Large intestine (tissue), 3 donors: ENCODE results near the gene EYA3. TPM values are rescaled to one million over a fixed set of nuclear protein-coding genes. Genes with fewer than 3 reads are reported as not detected.
A peak's percentile ranks its signal among the peaks of the same experiment; 100 is the strongest.

ENCODE experiments used
- DNase-seq, 2 donors: peaks; one replicate each; pipeline versions ENCODE4 v3.0.0 to v3.0.0-alpha.2; 2013
- H3K27ac ChIP-seq: one replicate; pipeline ENCODE4 v1.5.1; 2013; ENCODE audit warnings: low read length
- H3K27me3 ChIP-seq: 2 replicates; pipeline ENCODE4 v1.6.1; 2013; ENCODE audit warnings: low read length; ENCODE audit not compliant: control insufficient read depth, insufficient read depth
- H3K36me3 ChIP-seq: 2 replicates; pipeline ENCODE4 v1.6.1; 2013; ENCODE audit warnings: low read length; ENCODE audit not compliant: control insufficient read depth, insufficient read depth
- H3K4me1 ChIP-seq: one replicate; pipeline ENCODE4 v1.6.1; 2013; ENCODE audit warnings: low read length; ENCODE audit not compliant: control insufficient read depth, insufficient read depth
- H3K4me3 ChIP-seq: one replicate; pipeline ENCODE4 v1.5.1; 2013; ENCODE audit warnings: low read length
- H3K9me3 ChIP-seq: one replicate; pipeline ENCODE4 v1.6.1; 2013; ENCODE audit warnings: mild to moderate bottlenecking, low read depth, low read length, moderate library complexity; ENCODE audit not compliant: control insufficient read depth
- WGBS: methylation state at CpG from one replicate; pipeline ENCODE4 v1.1.5; 2013; ENCODE audit warnings: low lambda C conversion rate; ENCODE audit not compliant: insufficient coverage; 5-methylcytosine and 5-hydroxymethylcytosine counted together
- polyA plus RNA-seq: library from polyadenylated mRNA; unstranded; fragments of 120-200 nt; gene quantifications from one replicate; pipeline ENCODE4 v1.2.1, GENCODE V29; 2013

Gene EYA3
- polyA plus RNA-seq, 1 donor: 16.7 TPM

DNA sequence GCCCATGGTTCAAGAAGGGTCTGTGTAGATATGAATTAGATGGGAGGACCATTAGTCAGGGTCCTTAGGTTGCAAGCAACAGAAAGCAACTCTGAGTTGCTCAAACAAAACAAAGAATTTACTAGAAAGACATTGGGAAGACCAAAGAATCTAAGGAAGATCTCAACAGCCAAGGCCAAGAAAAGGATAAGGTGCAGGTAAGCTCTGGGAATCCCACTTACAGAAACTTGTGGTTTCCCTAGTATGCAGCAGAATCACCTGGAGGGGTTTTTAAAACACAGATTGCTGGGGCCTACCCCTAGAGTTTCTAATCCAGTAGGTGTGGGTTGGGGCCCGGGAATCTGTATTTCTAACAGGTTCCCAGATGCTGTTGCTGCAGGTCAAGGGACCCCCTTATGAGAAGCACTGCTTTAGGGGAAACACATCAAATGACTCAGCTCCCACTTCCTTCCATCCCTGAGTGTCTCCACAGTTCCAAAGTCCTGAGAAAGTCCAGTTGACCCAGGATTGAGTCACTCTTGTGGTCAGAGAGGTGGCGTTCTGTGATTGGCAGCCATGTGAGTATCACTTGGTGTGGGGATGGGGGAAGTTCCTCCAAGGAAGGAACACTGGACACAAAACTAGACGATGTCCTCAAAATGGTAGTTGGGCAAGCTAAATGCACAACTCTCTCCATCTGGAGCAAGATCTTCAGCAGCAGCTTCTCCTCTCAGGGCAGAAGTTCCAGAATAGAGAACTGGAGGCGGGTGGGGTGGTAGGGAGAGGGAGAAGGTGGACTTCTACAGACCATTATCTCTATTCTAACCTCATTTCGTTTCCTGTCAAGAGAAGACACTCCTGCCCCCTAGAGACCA lies 24.2 kb upstream of the EYA3 start:
- no CpG with 5 or more reads among the region's 5 CpGs for WGBS
- DNase-seq: no peak
- no peaks in the 10 kb centered on the region for H3K9me3 ChIP-seq
- no peak overlapping the region for H3K4me3 ChIP-seq
- H3K36me3 ChIP-seq: no peaks in the 10 kb centered on the region
- H3K27me3 ChIP-seq: no peaks in the 10 kb centered on the region
- H3K4me1 ChIP-seq: peaks cover 4% of the 10 kb centered on the region
- H3K27ac ChIP-seq: no peak overlapping the region

DNA sequence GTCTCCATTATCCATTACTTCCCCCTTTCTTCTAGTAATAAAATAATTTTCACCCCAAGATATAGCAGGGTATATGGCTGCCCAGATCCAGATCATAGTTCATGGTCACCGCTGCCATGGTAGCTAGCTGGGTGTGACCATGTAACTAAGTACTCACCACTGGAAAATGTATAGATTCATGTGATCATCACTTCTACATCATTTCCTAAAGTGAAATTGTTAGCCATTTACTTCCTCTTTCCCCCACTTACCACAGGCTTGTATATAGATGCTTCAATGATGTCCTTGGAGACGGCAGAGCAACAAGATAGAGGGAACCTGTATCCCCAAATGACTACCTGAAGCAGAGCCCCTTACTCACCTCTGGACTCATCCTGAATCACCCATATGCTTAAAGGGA lies 22.7 kb upstream of the EYA3 start:
- no peaks in the 10 kb centered on the region for H3K27me3 ChIP-seq
- no peaks in the 10 kb centered on the region for H3K36me3 ChIP-seq
- no peak overlapping the region for H3K27ac ChIP-seq
- H3K4me3 ChIP-seq: no peak overlapping the region
- WGBS: no CpG with 5 or more reads among the region's 2 CpGs
- H3K9me3 ChIP-seq: no peaks in the 10 kb centered on the region
- H3K4me1 ChIP-seq: peaks cover 4% of the 10 kb centered on the region
- DNase-seq: peak in 1 of 2 donors; percentile 69

DNA sequence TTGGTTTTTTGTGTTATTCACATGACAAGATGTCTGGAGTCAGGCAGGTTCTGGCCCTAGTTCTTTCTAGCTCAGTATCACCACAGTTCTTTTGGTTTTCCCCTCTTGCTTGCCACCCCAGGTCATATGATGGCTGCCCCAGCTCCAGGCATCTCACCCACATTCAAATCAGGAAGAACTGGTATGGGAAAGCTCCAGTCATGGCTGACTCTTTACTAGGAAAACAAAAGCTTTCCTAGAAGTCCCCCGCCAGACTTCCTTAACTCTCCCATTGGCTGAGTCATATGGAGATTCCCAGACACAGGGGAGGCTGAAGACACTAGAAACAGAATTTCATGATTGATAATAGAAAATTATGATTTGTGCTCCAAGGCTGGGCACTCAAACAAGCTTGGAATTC lies 22.1 kb upstream of the EYA3 start:
- Histone ChIP-seq H3K36me3 (no peaks in the 10 kb centered on the region), H3K9me3 (no peaks in the 10 kb centered on the region), H3K4me3 (no peak overlapping the region), H3K4me1 (peaks cover 4% of the 10 kb centered on the region), H3K27ac (no peak overlapping the region), H3K27me3 (no peaks in the 10 kb centered on the region)
- no peak for DNase-seq
- 80% methylated on average over 1 of the region's 1 CpG for WGBS

DNA sequence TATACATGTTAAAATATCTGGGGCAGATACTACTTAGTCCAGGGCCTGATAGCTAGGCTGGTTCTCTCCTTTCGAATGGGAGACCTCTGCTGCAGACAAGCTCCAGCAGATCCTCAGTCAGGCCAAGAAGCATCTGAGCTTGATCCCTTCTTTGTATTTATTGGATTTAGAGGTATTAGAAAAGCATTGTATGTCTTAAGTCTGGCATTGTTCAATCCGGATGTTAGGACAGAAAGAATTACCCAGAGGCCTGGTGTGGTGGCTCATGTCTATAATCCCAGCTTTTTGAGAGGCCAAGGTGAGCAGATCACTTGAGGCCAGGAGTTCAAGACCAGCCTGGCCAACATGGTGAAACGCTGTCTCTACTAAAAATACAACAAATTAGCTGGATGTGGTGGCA lies 21.2 kb upstream of the EYA3 start:
- no peak overlapping the region for H3K4me3 ChIP-seq
- H3K4me1 ChIP-seq: peaks cover 4% of the 10 kb centered on the region
- no peaks in the 10 kb centered on the region for H3K9me3 ChIP-seq
- no peak for DNase-seq
- no CpG with 5 or more reads among the region's 3 CpGs for WGBS
- H3K36me3 ChIP-seq: no peaks in the 10 kb centered on the region
- no peaks in the 10 kb centered on the region for H3K27me3 ChIP-seq
- no peak overlapping the region for H3K27ac ChIP-seq

DNA sequence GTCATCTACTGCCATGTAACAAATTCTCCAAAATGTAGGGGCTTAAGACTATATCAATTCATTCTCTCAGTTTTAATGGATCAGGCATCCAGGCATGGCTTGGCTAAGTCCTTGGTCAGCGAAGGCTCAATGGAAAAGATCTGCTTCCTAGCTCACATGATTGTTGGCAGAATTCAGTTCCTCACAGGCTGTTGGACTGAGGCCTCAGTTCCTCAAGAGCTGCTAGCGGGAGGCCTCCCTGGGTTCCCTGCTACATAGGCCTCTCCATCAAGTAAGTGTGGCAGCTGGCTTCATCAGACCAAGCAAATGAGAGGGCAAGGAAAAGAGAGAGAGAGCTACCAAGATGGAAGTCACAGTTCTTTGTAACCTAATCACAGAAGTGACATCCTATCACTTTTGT lies 19.6 kb upstream of the EYA3 start:
- no peaks in the 10 kb centered on the region for H3K27me3 ChIP-seq
- H3K36me3 ChIP-seq: no peaks in the 10 kb centered on the region
- WGBS: no CpG with 5 or more reads among the region's 2 CpGs
- peaks cover 11% of the 10 kb centered on the region for H3K4me1 ChIP-seq
- DNase-seq: no peak
- H3K4me3 ChIP-seq: no peak overlapping the region
- no peak overlapping the region for H3K27ac ChIP-seq
- no peaks in the 10 kb centered on the region for H3K9me3 ChIP-seq

DNA sequence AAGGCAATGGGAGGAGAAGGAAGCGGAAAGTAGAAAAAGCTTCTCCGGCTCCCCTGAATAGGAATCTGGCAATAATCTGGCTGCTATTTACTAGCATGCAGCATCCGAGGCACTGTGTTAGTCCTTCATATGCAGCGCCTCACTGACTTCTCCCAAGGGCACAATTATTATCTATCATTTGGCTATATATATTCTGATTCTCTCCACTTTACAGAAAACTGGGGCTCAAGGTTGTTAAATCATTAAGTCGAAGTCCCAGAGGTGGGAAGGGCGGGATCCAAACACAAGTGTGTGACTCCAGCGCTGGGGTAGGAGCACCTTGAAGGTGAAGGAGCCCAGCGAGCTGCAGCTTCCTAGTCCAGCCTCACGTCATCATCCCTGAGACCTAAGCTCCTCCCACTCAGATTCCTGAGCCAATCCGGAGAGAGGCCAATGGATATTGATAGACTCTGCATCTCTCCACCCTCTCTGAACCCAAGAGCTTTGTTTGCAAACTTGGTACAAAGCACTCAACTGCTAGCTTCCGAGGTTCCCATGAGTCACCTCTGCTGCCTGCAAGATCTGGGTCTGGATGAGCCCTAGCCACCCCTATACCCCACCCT lies 16.6 kb upstream of the EYA3 start:
- peak overlapping the region; percentile 8 for H3K4me3 ChIP-seq
- 20% methylated on average over 1 of the region's 11 CpGs for WGBS
- H3K27ac ChIP-seq: peak overlapping the region; percentile 11
- H3K36me3 ChIP-seq: no peaks in the 10 kb centered on the region
- H3K27me3 ChIP-seq: no peaks in the 10 kb centered on the region
- peak; percentile 51 to 70 for DNase-seq
- no peaks in the 10 kb centered on the region for H3K9me3 ChIP-seq
- H3K4me1 ChIP-seq: peaks cover 7% of the 10 kb centered on the region

DNA sequence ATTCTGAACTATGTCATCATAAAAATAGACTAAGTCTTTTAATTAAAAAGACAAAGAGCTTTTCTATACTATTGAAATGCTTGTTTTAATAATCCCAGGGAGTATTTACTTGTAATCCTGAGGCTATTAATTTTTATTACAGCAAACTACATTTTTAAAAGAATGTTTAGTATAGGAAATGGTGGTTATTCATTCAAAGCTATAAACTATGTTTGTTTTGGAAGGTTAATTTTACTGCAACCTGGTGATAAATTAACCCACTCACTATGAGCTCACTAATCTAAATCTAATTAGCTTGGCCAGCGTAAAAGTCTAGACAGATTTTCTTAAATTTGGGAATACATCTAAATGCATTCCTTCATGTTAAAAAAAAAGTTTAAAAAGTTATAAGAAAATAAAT lies 13.8 kb upstream of the EYA3 start:
- H3K36me3 ChIP-seq: no peaks in the 10 kb centered on the region
- peaks cover 7% of the 10 kb centered on the region for H3K4me1 ChIP-seq
- peak in 1 of 2 donors; percentile 44 for DNase-seq
- no peaks in the 10 kb centered on the region for H3K9me3 ChIP-seq
- H3K27me3 ChIP-seq: no peaks in the 10 kb centered on the region
- H3K27ac ChIP-seq: no peak overlapping the region
- no CpG with 5 or more reads among the region's 1 CpG for WGBS
- no peak overlapping the region for H3K4me3 ChIP-seq

DNA sequence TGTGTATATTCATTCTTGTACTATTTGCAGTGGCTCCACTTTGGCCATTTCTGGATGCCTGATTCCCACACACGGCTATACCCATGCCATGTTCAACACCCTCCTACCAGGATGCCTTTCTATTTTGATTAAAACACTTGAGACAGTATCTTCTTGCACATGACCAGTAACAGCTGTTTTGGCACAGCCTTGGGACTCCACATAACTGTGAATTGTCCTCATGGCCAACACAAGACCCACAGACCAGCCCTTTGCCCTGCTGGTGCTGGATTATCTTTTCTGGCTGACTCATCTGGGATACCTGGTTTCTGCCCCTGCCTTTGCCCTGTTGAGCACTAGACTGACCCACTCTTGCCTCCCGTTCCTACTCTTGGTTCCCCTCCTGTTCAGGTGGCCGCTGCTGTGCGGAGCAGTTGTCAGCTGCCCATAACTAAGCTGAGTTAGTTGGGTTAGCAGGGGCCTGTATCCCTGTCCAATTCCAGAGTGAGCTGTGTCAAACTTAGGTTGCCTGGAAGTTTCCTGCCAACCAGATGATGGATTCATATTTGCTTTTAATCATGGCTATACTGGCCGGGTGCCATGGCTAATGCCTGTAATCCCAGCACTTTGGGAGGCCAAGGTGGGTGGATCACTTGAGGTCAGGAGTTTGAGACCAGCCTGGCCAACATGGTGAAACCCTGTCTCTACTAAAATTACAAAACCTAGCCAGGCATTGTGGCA lies 10.8 kb upstream of the EYA3 start:
- H3K27ac ChIP-seq: no peak overlapping the region

DNA sequence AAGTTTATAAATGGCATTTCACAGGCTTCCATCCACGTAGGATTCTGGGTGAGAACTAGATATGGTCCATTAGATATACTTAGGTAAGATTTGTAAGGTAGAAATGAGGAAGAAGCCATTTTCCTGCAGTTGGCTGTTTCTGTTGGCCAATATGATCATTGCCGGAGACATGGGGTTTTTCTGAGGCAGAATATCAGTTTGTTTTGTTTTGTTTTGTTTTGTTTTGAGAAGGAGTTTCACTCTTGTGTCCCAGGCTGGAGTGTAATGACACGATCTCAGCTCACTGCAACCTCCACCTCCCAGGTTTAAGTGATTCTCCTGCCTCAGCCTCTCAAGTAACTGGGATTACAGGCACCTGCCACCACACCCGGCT lies 8.7 kb upstream of the EYA3 start:
- H3K27ac ChIP-seq: no peak overlapping the region
- H3K4me1 ChIP-seq: no peaks in the 10 kb centered on the region
- no peaks in the 10 kb centered on the region for H3K9me3 ChIP-seq
- H3K36me3 ChIP-seq: no peaks in the 10 kb centered on the region
- H3K27me3 ChIP-seq: no peaks in the 10 kb centered on the region
- no peak for DNase-seq
- 80% methylated on average over 1 of the region's 4 CpGs for WGBS
- H3K4me3 ChIP-seq: no peak overlapping the region

More for the DNA sequence above, 10.8 kb upstream of the EYA3 start:
- no peaks in the 10 kb centered on the region for H3K27me3 ChIP-seq
- peaks cover 3% of the 10 kb centered on the region for H3K4me1 ChIP-seq
- no peaks in the 10 kb centered on the region for H3K36me3 ChIP-seq
- peak in 1 of 2 donors; percentile 53 for DNase-seq
- 83% methylated on average over 1 of the region's 5 CpGs for WGBS
- H3K9me3 ChIP-seq: no peaks in the 10 kb centered on the region
- no peak overlapping the region for H3K4me3 ChIP-seq

DNA sequence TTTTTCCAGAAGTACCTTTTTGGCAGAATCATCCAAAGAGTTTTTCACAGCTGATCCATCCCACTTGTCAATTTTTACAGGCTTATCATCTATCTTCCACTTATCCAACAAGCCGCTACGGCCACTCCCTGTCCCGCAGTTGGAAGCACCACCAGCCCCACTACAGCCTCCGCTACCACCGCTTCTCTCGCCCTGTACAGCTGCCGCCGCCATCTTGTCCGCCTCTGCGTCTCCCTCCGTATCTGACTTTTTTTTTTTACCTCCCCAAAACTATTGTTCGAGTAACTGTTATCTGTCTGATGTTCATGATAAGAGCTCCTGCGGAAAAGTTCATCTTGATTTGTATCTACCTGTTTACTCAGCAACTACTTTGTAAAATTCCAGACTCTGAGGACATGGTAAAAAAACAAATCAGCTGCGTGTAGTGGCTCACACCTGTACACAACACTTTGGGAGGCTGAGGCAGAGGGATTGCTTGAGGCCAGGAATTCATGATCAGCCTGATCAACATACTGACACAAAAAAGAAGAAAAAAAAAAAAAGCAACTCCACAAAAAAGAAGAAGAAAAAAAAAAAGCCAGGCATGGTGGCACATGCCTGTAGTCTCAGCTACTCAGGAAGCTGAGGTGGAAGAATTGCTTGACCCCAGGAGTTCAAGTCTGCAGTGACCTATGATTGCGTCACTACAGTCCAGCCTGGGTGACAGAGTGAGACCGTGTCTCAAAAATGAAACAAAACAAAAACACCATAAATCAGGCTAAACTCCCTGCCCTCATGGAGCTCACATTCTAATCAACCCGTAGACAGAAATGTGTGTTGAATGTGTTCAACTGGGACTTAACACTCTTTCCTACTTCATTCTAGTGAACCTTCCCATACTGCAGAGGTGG lies 8.0 kb upstream of the EYA3 start:
- H3K27ac ChIP-seq: no peak overlapping the region

More for the DNA sequence above, 8.0 kb upstream of the EYA3 start:
- H3K9me3 ChIP-seq: no peaks in the 10 kb centered on the region
- 82% methylated on average over 10 of the region's 17 CpGs for WGBS
- no peaks in the 10 kb centered on the region for H3K27me3 ChIP-seq
- no peaks in the 10 kb centered on the region for H3K36me3 ChIP-seq
- no peaks in the 10 kb centered on the region for H3K4me1 ChIP-seq
- DNase-seq: no peak
- H3K4me3 ChIP-seq: no peak overlapping the region
